NCI-H2196 treated with DMSO at 0.1 percent for 48 hours (cell line): ENCODE measurements around the gene CSPG4.
"Not testable (repeated sequence)": the region's sequence is repeated elsewhere in the genome, so short reads cannot be mapped to it uniquely, and the experiment has no call there.

ENCODE experiments used
- DNase-seq: peaks from one replicate; lab custom pipeline; 2025; ENCODE audit not compliant: unreplicated experiment; lab: John Stamatoyannopoulos, UW

CSPG4 gene

GRCh38 chr15:75705854-75706681, 6.6 kb downstream of the CSPG4 start:
- no peak for DNase-seq

DNA sequence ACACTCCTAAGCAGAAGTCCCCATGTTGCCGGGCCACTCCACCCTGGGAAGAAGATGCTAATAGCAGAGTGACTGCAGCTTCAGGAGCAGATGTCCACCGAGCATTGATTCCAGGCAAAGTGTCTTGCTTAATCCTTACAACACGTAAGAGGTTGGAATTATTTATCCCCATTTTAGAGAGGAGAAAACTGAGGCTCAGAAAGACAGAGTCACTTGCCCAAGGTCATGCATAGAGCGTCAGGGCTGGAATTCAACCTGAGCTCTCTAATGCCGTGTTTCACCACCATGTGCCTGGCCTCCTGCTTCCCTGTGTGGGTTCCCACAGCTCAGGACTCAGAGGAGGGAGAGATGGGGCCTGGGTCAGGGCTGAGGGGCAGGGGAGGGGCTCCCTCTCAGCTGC, 7.3 kb downstream of the CSPG4 start:
- DNase-seq, result not testable (repeated sequence)

DNA sequence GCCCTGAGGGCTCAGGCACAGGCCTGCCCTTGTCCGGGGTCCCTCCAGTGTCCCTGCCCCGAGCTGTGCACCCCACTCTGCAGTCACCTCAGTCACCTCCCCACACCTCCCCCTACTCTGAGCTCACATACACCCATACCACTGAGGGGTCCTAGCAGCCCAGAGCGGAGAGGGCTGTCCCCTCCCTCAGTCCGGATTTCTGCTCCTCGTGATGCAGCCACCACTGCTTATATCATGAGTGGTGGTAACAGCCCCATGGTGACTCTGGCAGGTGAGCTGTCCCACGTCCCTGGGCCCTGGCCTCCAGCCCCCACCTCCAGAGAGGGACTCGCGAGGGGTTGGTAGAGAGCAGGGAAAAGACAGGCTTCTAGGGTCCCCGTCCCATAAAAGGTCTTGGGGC, 8.0 kb downstream of the CSPG4 start:
- no peak for DNase-seq

GRCh38 chr15:75704263-75704615, 8.4 kb downstream of the CSPG4 start:
- DNase-seq, result no peak

- DNase-seq, result not testable (repeated sequence)
Observed at GRCh38 chr15:75703440-75704262, 9.0 kb downstream of the CSPG4 start.

DNA sequence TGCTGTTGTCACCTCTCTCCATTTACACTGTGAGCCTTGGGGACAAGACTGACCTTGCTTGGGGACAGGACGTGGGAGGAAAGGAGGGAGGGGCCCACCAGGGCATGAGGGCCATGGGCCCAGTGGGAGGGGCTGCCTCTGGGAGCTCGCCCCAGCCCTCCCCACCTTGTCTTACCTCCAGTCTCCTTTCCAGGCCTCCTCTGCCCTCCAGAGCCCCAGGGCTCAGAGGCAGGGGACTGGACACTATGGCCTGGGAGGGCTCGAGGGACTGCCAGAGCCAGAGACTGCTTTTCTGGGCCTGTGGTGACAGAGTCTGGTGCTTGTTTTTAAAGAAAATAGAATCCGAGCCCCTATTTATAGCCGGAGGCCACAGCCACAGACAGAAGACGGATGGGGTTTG, 10.2 kb downstream of the CSPG4 start:
- DNase-seq, result no peak

DNA sequence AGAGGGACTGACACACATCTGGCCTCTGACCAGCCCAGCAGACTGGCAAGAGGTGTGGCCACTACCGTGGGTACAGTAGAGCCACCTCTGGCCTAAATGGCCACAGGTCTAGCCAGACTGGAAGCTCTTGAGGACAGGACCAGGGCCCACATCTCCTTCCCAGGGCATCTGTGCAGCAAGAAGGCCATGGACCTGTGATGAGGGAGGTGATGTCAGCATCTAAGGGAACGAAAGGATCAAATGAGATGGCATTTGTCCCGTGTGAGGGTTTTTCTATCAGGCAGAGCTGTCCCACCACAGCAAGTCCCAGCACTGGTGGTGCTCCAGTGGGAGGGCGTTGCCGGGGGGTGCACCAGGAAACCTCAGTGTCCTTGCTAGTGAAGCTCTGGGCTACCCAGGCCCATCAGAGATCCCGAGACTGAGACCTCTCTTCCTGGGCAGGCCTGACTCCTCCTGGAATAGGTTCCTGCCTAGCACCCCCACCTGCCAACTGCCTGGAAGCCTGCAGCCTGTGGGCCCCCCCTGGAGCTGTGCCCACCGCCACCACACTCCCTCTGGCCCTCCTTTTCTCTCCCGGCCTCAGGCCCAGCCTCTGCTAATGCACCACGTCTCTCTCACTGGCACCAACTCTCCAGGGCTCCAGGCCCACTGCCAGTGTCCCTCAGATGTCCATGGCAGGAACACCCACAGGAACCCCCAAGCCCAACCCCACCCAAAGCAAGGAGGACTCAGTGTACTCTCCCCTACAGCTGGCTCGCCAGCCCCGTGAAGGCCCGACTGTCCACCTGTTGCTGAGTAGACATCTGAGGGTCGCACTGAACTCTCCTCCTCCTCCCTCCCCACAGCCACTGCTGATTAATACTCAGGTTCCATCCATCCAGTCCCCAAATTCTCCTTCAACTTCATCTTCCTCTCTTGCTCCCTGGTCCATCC, 11.3 kb downstream of the CSPG4 start:
- DNase-seq, result not testable (repeated sequence)

DNA sequence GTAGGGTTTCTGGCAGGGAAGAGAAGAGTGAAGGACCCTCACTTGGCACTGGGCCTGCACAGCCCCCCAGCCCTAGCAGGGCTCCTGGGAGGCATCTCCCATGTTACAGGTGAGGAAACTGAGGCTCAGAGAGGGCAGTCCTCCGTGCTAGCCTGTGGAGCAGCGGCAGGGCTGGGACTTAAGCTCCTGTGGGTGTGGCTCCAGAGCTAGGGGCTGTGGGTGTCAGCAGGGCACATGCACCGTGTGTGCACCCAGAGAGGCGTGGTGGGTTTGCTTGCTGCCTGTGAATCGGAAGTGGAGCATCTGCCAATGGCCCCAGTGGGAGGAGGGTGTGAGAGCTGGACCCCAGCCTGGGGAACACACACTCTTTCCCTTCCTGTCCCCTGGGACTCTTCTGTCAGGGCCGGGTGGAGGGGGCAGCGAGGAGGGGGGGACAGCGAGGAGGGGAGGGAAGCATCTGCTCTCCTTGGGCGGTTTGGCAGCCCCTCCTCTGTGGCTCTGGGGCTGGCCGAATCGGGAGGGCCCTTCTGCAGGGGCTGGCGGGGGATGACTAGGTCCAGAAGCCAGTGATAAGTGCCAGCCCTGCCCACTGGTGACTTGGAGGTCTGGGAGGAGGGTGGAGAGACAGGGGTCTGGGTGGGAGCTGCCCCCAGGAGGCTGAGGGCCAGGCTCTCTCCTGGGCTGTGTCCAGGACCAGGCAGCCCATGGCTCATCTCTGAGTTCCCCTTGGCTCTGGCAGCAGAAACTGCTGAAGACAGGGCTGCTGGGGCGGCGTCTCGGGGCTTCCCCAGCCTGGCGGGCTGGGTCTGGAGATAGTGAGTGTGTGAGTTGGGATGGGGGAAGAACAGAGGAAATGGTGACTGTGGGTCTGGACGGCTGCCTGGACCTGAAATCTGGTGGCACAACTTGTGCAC, 12.4 kb downstream of the CSPG4 start:
- not testable (repeated sequence) for DNase-seq

- DNase-seq, result not testable (repeated sequence)
Observed at GRCh38 chr15:75699517-75699916, 13.1 kb downstream of the CSPG4 start.

DNA sequence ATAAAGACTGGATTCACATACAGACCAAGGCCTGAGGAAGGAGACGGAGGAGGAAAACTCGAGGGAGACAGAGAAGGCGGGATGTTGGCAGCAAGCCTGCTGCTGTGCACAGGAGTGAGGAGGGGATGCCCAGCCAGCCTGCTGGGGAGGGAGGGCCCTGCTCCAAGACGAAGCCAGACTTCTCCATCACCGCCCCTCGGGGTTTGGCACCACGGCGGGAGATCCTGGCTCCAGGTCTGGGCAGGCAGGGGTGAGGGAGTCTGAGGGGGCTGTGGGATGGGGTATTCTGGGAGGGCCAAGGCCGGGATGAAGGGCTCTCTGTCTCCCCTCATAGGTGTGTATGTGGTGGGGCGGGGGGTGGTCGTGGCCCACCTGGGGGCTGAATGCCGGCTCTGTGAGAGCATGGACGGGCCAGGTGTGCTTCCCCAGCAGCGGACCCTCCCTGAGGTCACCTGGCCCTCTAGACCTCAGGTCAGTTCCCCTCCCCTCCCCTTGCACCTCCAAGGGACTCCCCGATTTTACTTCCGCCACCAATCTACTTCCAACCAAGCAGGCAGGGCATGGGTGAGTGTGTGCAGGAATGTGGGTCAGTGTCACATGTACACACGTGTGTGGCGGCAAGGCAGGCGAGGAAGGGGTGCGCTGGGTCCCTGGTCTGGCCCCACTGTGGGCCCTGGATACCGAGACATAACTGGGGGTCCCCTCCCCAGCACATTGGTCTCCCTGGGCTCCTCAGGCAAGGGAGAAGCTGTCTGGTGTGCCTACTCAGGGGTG, 14.5 kb downstream of the CSPG4 start:
- not testable (repeated sequence) for DNase-seq

- DNase-seq, result no peak
Observed at GRCh38 chr15:75697523-75697922, 15.1 kb downstream of the CSPG4 start.

DNA sequence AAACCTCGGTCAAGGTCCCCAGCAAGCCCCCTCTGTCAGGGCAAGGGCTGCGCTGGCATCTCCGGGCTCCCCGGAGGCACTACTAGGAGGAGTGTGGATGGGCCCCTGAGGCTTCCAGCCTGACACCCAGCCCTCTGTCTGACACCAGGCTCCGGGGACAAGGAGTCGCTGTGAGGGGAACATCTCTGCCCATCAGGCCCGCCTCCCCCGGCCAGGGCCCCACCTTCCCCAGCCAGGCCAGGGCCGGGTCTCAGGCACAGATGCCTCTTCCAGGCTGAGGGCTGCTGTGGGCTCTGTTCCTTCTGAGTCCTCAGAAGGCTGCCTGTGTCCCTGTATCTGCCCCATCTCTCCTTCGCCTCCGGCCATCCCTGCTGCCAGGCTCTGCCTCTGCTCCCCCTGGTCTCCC, 15.8 kb downstream of the CSPG4 start:
- no peak for DNase-seq

- no peak for DNase-seq
Observed at GRCh38 chr15:75696311-75696720, 16.3 kb downstream of the CSPG4 start.

DNA sequence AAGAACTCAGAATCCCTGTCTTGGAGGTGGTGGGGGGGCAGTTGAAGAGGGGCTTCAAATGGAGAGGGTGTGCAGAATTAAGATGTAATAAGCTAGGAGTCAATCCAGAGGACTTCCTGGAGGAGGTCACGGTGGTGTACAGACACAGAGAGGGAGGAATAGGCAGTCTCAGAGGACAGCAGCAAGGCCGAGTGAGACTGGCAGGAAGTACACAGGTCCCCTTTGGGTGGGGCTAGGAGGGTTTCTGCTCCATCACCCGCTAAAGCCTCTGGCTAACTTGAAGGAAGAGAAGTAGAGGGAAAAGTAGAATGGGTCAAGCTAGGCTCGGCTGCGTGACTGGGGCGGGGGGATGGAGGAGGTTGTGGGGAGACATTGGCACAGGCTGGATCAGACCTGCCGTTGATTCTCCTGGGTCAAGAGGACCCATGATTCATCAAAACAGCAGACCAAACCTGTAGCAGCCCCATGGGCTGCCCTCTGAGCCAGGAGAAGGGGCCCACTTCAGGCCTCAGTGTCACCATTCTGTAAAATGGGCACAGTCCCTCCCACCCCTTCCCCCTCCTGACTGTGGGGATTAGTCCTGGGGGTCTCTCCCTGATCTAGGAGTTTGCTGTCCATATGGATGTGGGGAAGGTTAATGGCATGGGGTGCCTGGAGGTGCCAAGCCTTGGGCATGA, 16.9 kb downstream of the CSPG4 start:
- DNase-seq, result no peak

GRCh38 chr15:75695220-75695619, 17.4 kb downstream of the CSPG4 start:
- DNase-seq, result no peak

DNA sequence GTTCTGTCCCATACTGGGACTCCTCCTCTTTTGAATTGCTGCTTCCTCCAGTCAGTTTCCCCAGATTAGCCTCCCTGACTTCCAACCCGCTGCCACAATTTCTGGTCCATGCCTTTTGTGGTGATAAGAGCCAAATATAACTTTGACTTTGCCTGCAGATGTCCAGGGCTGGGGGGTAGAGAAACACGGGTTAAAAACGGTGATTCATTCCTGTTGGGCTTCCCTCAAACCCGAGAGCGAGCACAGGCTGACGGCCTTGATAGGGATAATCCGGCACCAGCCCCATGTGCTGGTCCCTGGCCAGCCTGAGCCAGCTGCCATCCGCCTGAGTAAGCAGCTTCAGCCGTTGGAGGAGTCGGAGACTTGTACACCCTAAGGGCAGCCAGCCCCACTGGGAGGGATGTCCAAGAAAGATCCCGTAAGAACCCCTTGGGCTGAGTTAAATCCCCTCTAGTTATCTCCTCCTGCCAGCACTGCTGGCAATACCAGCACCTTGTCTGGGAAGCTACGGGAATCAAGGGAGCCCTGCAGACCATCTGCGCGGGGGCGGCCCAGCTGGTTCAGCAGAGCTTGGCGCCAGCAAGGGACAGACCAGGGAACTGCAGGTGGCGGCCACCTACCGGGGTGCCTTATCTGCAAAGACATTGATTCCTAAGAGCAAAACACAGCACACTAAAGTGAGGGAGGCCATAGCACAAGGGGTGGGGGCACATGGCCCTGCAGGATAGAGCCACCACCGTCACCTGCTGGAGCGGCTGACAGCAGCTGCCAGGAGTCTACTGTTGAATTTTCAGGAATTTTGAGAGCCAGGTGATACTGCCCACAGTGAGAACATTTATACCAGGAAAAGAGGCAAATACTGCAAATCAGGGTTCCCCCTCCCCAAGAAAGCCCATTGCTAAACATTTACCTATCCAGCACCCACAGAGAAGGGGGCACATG, 18.1 kb downstream of the CSPG4 start:
- DNase-seq, result peak; percentile 56

DNA sequence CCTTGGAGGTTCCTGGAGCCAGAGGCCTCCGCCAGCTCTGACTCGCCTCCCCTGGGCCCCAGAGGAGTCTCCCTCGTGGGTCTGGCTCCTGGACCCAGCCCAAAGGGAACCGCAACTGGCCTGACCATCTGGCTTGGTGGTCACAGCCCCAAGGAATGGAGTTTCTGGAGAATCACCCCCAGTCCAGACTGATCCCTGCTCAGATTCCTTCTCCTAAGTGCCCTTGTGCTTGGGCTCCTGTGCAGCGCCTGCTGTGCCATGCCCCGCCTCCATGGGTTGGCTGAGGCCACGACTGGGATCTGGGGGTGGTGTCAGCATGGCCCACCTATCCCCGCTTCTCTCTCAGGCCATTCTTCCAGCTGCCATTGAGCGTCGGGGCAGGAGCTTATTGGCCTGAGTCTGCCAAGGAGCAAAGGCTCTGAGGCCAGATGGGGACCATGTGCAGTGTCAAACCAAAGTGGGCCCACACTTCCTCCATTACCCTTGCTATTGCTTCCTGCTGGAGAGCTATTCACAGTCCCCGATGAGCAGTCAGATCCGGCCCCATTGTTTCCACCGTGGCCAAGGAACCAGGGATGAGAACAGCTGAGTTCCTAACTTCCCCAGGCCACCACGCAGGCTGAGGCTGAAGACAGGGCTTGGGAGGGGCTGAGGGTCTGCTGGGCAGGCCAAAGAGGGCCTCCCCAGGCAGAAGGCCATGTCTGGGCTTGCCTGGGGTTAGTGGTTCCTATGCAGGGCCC, 19.0 kb downstream of the CSPG4 start:
- DNase-seq, result no peak
